Measurements from ENCODE around the gene KIF6.

DNA sequence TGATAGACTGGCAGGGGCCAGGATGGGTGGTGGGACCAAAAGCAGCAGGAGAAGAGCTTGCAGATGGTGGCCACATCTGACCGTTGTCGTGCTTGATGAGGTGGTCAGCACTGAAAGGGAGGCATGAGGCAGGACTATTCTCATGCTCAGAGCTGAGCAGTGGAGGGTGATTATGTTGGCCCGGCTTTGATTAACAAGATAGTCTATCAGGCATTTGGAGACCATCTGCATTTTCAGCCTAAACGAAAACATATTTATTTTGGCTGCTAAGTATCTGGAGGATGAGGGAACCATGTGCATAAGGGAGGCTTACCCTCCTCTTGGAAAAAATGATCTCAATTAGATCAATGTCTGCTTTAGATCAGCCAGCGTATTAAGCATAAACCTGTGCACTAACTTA, 261.1 kb downstream of the KIF6 start:
- TF ChIP-seq, protein P1, sequence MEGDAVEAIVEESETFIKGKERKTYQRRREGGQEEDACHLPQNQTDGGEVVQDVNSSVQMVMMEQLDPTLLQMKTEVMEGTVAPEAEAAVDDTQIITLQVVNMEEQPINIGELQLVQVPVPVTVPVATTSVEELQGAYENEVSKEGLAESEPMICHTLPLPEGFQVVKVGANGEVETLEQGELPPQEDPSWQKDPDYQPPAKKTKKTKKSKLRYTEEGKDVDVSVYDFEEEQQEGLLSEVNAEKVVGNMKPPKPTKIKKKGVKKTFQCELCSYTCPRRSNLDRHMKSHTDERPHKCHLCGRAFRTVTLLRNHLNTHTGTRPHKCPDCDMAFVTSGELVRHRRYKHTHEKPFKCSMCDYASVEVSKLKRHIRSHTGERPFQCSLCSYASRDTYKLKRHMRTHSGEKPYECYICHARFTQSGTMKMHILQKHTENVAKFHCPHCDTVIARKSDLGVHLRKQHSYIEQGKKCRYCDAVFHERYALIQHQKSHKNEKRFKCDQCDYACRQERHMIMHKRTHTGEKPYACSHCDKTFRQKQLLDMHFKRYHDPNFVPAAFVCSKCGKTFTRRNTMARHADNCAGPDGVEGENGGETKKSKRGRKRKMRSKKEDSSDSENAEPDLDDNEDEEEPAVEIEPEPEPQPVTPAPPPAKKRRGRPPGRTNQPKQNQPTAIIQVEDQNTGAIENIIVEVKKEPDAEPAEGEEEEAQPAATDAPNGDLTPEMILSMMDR (IDR thresholded peaks at IDR 0.05; ENCODE audit: low read length) = no peak
- TF ChIP-seq EZH2 (optimal IDR thresholded peaks at IDR 0.05; ENCODE audit: low read depth, low read length) (no peak), EZH2phosphoT487 (IDR thresholded peaks at IDR 0.05; ENCODE audit: low read length) (no peak)
